T follicular helper cell (primary cell): Measurements from ENCODE around the gene FOXR1.

Experiments used
- DNase-seq: peaks from one replicate; pipeline ENCODE4 v3.0.0-alpha.2; 2020; ENCODE audit warnings: low read depth

Gene FOXR1

GRCh38 chr11:119026970-119027369 is 55.4 kb downstream of the FOXR1 start:
- DNase-seq, result no peak

- DNase-seq, result no peak
Observed at GRCh38 chr11:119027561-119028345, 56.2 kb downstream of the FOXR1 start.

- no peak for DNase-seq
Observed at GRCh38 chr11:119028346-119029068, 56.9 kb downstream of the FOXR1 start.

GRCh38 chr11:119029069-119029339 is 57.4 kb downstream of the FOXR1 start:
- DNase-seq, result no peak

- DNase-seq, result no peak
Observed at GRCh38 chr11:119029340-119030028, 57.9 kb downstream of the FOXR1 start.

GRCh38 chr11:119030029-119030328 is 58.4 kb downstream of the FOXR1 start:
- no peak for DNase-seq

GRCh38 chr11:119030329-119031047 is 58.9 kb downstream of the FOXR1 start, which contains the start of gene SLC37A4:
SLC37A4 (minus strand) TSS chr11:119030877.
- peak; percentile 97 for DNase-seq
